Measurements from ENCODE around the gene TGFBR3.

Gene TGFBR3

GRCh38 chr1:91736715-91737615 is 149.0 kb downstream of the TGFBR3 start:
- Mint-ChIP-seq H3K27ac (peak overlapping the region; percentile 27 to 32), H3K27me3 (no peaks in the 10 kb centered on the region), H3K36me3 (ENCODE audit: insufficient read depth) (peaks cover 22% of the 10 kb centered on the region), H3K9me3 (peaks cover 0 to under 1% of the 10 kb centered on the region in 2 donors), H3K4me1 (ENCODE audit: low read depth in 2 of 2) (peaks cover 44 to 60% of the 10 kb centered on the region in 2 donors), H3K4me3 (no peak overlapping the region)
- ATAC-seq (replicated peaks) (no peak), DNase-seq (no peak)

GRCh38 chr1:91736146-91736714 is 149.7 kb downstream of the TGFBR3 start:
- ATAC-seq (replicated peaks) (no peak), DNase-seq (no peak)
- Mint-ChIP-seq H3K4me1 (ENCODE audit: low read depth in 2 of 2) (peaks cover 48 to 62% of the 10 kb centered on the region in 2 donors), H3K27me3 (no peaks in the 10 kb centered on the region), H3K36me3 (ENCODE audit: insufficient read depth) (peaks cover 25% of the 10 kb centered on the region), H3K9me3 (no peaks in the 10 kb centered on the region), H3K4me3 (no peak overlapping the region), H3K27ac (peak overlapping the region in 1 of 2 donors; percentile 27)

GRCh38 chr1:91735266-91735845 is 150.6 kb downstream of the TGFBR3 start:
- Mint-ChIP-seq H3K9me3 (no peaks in the 10 kb centered on the region), H3K27me3 (no peaks in the 10 kb centered on the region), H3K4me3 (peak overlapping the region; percentile 1 to 27), H3K4me1 (ENCODE audit: low read depth in 2 of 2) (peaks cover 56 to 65% of the 10 kb centered on the region in 2 donors), H3K36me3 (ENCODE audit: insufficient read depth) (peaks cover 28% of the 10 kb centered on the region), H3K27ac (peak overlapping the region; percentile 82 to 90)
- ATAC-seq (replicated peaks), result no peak
- no peak for DNase-seq

GRCh38 chr1:91734761-91735160 is 151.2 kb downstream of the TGFBR3 start:
- Mint-ChIP-seq H3K9me3 (no peaks in the 10 kb centered on the region), H3K27ac (peak overlapping the region; percentile 82 to 90), H3K4me1 (ENCODE audit: low read depth in 2 of 2) (peaks cover 60 to 71% of the 10 kb centered on the region in 2 donors), H3K36me3 (ENCODE audit: insufficient read depth) (peaks cover 30% of the 10 kb centered on the region), H3K27me3 (no peaks in the 10 kb centered on the region), H3K4me3 (peak overlapping the region; percentile 1 to 27)
- DNase-seq (no peak), ATAC-seq (replicated peaks) (peak; percentile 22)

- no peak for ATAC-seq (replicated peaks)
- Mint-ChIP-seq H3K27me3 (no peaks in the 10 kb centered on the region), H3K27ac (peak overlapping the region; percentile 82 to 90), H3K9me3 (no peaks in the 10 kb centered on the region), H3K4me1 (ENCODE audit: low read depth in 2 of 2) (peaks cover 58 to 67% of the 10 kb centered on the region in 2 donors), H3K36me3 (ENCODE audit: insufficient read depth) (peaks cover 29% of the 10 kb centered on the region), H3K4me3 (peak overlapping the region; percentile 46 to 75)
- DNase-seq, result no peak
Measured at GRCh38 chr1:91733108-91733710, 152.7 kb downstream of the TGFBR3 start.

- peaks cover 58 to 67% of the 10 kb centered on the region in 2 donors for H3K4me1 Mint-ChIP-seq (ENCODE audit: low read depth in 2 of 2)
Measured at GRCh38 chr1:91732291-91733107, 153.5 kb downstream of the TGFBR3 start.

GRCh38 chr1:91731815-91732214 is 154.1 kb downstream of the TGFBR3 start:
- peak overlapping the region; percentile 82 to 90 for H3K27ac Mint-ChIP-seq
- H3K36me3 Mint-ChIP-seq (ENCODE audit: insufficient read depth), result peaks cover 42% of the 10 kb centered on the region
- H3K27me3 Mint-ChIP-seq, result no peaks in the 10 kb centered on the region
- ATAC-seq (replicated peaks) (peak; percentile 51), DNase-seq (peak in 2 of 3 experiments; percentile 13 to 21)
- no peaks in the 10 kb centered on the region for H3K9me3 Mint-ChIP-seq
- H3K4me1 Mint-ChIP-seq (ENCODE audit: low read depth in 2 of 2), result peaks cover 54 to 63% of the 10 kb centered on the region in 2 donors
- peak overlapping the region; percentile 46 to 75 for H3K4me3 Mint-ChIP-seq

More at GRCh38 chr1:91732291-91733107, 153.5 kb downstream of the TGFBR3 start:
- peak; percentile 61 for ATAC-seq (replicated peaks)
- Mint-ChIP-seq H3K9me3 (no peaks in the 10 kb centered on the region), H3K4me3 (peak overlapping the region; percentile 46 to 75), H3K27me3 (no peaks in the 10 kb centered on the region), H3K36me3 (ENCODE audit: insufficient read depth) (peaks cover 35% of the 10 kb centered on the region), H3K27ac (peak overlapping the region; percentile 82 to 90)
- peak in 2 of 3 experiments; percentile 9 to 12 for DNase-seq

- ATAC-seq (replicated peaks) (peak; percentile 25), DNase-seq (no peak)
- no peaks in the 10 kb centered on the region for H3K9me3 Mint-ChIP-seq
- H3K4me1 Mint-ChIP-seq (ENCODE audit: low read depth in 2 of 2), result peaks cover 48 to 59% of the 10 kb centered on the region in 2 donors
- H3K36me3 Mint-ChIP-seq (ENCODE audit: insufficient read depth), result peaks cover 49% of the 10 kb centered on the region
- H3K4me3 Mint-ChIP-seq, result peak overlapping the region; percentile 46 to 75
- peak overlapping the region; percentile 82 to 90 for H3K27ac Mint-ChIP-seq
- H3K27me3 Mint-ChIP-seq, result no peaks in the 10 kb centered on the region
Measured at GRCh38 chr1:91730801-91731732, 154.9 kb downstream of the TGFBR3 start.

GRCh38 chr1:91729621-91730358 is 156.2 kb downstream of the TGFBR3 start:
- ATAC-seq (replicated peaks), result peak; percentile 11
- Mint-ChIP-seq H3K9me3 (no peaks in the 10 kb centered on the region), H3K27ac (peak overlapping the region; percentile 82 to 90), H3K27me3 (no peaks in the 10 kb centered on the region), H3K4me1 (ENCODE audit: low read depth in 2 of 2) (peaks cover 45 to 54% of the 10 kb centered on the region in 2 donors), H3K36me3 (ENCODE audit: insufficient read depth) (peaks cover 55% of the 10 kb centered on the region), H3K4me3 (peak overlapping the region; percentile 41 to 75)
- DNase-seq, result no peak

GRCh38 chr1:91727763-91728162 is 158.2 kb downstream of the TGFBR3 start:
- Mint-ChIP-seq H3K36me3 (ENCODE audit: insufficient read depth) (peaks cover 44% of the 10 kb centered on the region), H3K4me3 (no peak overlapping the region), H3K27me3 (no peaks in the 10 kb centered on the region), H3K27ac (no peak overlapping the region), H3K4me1 (ENCODE audit: low read depth in 2 of 2) (peaks cover 35 to 45% of the 10 kb centered on the region in 2 donors), H3K9me3 (no peaks in the 10 kb centered on the region)
- no peak for DNase-seq
- no peak for ATAC-seq (replicated peaks)

GRCh38 chr1:91725989-91726721 is 159.8 kb downstream of the TGFBR3 start:
- Mint-ChIP-seq H3K4me3 (no peak overlapping the region), H3K4me1 (ENCODE audit: low read depth in 2 of 2) (peaks cover 20 to 33% of the 10 kb centered on the region in 2 donors), H3K27me3 (no peaks in the 10 kb centered on the region), H3K9me3 (no peaks in the 10 kb centered on the region), H3K36me3 (ENCODE audit: insufficient read depth) (peaks cover 41% of the 10 kb centered on the region), H3K27ac (peak overlapping the region; percentile 3 to 9)
- DNase-seq (no peak), ATAC-seq (replicated peaks) (no peak)

Measured in effector memory CD8-positive, alpha-beta T cell (primary cell).